ENCODE results near the gene ZKSCAN1.

- TF ChIP-seq CTCF (conservative IDR thresholded peaks at IDR 0.05; ENCODE audit: low read depth, low read length) (no peak), EZH2 (IDR thresholded peaks at IDR 0.05; ENCODE audit: borderline replicate concordance, low read depth, low read length, poor library complexity, severe bottlenecking) (no peak)
Observed at GRCh38 chr7:100063376-100063775, 48.0 kb downstream of the ZKSCAN1 start.

Measured in A673 (cell line).